ENCODE data around the gene ZBTB43. TPM values are rescaled to one million over a fixed set of nuclear protein-coding genes. Genes with fewer than 3 reads are reported as not detected.

ZBTB43 gene
- total RNA-seq, 1 donor, result 18.1 TPM

DNA sequence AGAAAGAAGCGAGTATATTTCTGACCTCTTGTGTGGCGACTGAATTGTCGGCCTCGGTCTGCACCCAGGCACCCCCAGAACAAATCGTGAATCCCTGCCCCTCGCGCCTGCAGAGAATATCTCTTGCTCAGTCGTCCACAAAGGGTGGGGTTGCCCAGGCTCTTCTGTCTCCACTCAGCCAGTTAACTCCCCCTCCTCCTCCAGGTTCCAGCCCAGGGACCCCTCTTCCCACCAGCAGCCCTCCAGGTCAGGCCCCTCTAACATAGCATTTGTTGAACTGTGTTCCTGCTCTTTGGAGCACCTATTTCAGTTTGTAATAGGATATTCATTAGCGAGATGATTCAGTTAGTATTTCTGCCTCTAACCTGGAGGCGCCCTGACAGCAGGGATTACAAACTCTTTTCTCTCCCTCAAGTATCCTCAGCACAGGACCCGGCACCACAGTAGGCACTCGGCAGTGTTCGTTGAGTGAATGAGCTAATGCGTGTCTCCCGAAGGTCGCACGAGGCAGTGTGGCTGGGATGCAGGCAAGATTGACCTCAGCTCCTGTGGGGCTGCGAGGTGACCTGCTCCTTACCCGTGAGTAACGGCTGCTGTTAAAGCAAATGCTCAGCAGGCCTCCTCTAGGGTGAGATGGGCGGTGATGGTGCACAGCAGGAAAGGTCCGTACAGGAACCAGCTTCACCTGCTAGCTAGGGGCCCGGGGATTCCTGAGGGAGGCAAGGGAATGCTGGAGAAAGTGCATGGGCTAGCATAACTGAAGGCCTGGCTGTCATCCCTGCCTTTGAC is 81.4 kb downstream of the ZBTB43 start:
- H3K27ac ChIP-seq (ENCODE audit: low read depth, low read length), result no peak overlapping the region
- H3K4me3 ChIP-seq (ENCODE audit: insufficient read depth, low read length), result no peak overlapping the region
- H3K36me3 ChIP-seq (ENCODE audit: insufficient read depth, low read length), result peaks cover 10% of the 10 kb centered on the region
- peaks cover 21% of the 10 kb centered on the region for H3K79me2 ChIP-seq (ENCODE audit: insufficient read depth, low read length)
- H3K9me3 ChIP-seq (ENCODE audit: low read depth, low read length), result no peaks in the 10 kb centered on the region
- DNase-seq (ENCODE audit: insufficient read length, low spot score, missing footprints), result no peak
- TF ChIP-seq, protein P1, sequence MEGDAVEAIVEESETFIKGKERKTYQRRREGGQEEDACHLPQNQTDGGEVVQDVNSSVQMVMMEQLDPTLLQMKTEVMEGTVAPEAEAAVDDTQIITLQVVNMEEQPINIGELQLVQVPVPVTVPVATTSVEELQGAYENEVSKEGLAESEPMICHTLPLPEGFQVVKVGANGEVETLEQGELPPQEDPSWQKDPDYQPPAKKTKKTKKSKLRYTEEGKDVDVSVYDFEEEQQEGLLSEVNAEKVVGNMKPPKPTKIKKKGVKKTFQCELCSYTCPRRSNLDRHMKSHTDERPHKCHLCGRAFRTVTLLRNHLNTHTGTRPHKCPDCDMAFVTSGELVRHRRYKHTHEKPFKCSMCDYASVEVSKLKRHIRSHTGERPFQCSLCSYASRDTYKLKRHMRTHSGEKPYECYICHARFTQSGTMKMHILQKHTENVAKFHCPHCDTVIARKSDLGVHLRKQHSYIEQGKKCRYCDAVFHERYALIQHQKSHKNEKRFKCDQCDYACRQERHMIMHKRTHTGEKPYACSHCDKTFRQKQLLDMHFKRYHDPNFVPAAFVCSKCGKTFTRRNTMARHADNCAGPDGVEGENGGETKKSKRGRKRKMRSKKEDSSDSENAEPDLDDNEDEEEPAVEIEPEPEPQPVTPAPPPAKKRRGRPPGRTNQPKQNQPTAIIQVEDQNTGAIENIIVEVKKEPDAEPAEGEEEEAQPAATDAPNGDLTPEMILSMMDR (IDR thresholded peaks at IDR 0.05; ENCODE audit: extremely low read depth, low read depth, low read length), result no peak
- H3K4me1 ChIP-seq (ENCODE audit: insufficient read depth, low read length), result no peaks in the 10 kb centered on the region
- H3K4me2 ChIP-seq (ENCODE audit: insufficient read depth, low read length), result no peak overlapping the region
- no peaks in the 10 kb centered on the region for H3K27me3 ChIP-seq (ENCODE audit: insufficient read depth, low read length)
- H4K20me1 ChIP-seq (ENCODE audit: insufficient read depth, low read length), result peaks cover 9% of the 10 kb centered on the region
- no peak overlapping the region for H2AFZ ChIP-seq (ENCODE audit: low read length)

DNA sequence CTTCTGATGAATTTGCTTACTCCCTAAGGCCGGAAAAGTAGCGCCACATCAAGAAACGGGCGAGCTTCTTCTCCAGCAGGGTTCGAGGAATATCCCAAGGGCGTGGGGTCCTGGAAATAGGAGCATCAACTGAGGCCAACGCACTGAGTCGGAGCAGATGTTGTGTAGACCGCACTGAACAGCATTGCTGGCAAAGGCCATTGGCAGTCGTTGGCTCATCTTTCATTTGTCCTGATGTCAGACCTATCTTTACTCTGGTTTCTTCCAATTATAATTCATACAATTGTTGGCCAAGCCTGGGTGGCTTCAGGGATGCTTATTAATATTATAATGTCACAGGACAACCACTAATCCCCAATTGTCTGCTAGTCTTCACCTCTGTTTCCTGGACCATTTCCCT is 82.1 kb downstream of the ZBTB43 start:
- Histone ChIP-seq H3K79me2 (ENCODE audit: insufficient read depth, low read length) (peaks cover 16% of the 10 kb centered on the region), H3K4me2 (ENCODE audit: insufficient read depth, low read length) (no peak overlapping the region), H3K4me3 (ENCODE audit: insufficient read depth, low read length) (no peak overlapping the region), H3K27ac (ENCODE audit: low read depth, low read length) (no peak overlapping the region), H3K9me3 (ENCODE audit: low read depth, low read length) (no peaks in the 10 kb centered on the region), H3K36me3 (ENCODE audit: insufficient read depth, low read length) (peaks cover 4% of the 10 kb centered on the region), H3K4me1 (ENCODE audit: insufficient read depth, low read length) (no peaks in the 10 kb centered on the region), H2AFZ (ENCODE audit: low read length) (no peak overlapping the region), H4K20me1 (ENCODE audit: insufficient read depth, low read length) (peaks cover 9% of the 10 kb centered on the region), H3K27me3 (ENCODE audit: insufficient read depth, low read length) (no peaks in the 10 kb centered on the region)
- TF ChIP-seq, protein P1 (IDR thresholded peaks at IDR 0.05; ENCODE audit: extremely low read depth, low read depth, low read length), result no peak
- no peak for DNase-seq (ENCODE audit: insufficient read length, low spot score, missing footprints)

Other genes starting within 250 kb of the ZBTB43 start
- gene LMX1B, start 191.1 kb upstream of the ZBTB43 start, total RNA-seq, result under 0.01 TPM in 2 replicates
- 7.6 and 8.8 TPM in 2 replicates for gene ZBTB34, start 55.6 kb downstream of the ZBTB43 start, total RNA-seq
- gene RALGPS1, start 109.7 kb downstream of the ZBTB43 start, total RNA-seq, result 5.1 and 5.3 TPM in 2 replicates

Data from osteoblast (primary cell).